GM10248 (cell line): Measurements from ENCODE around the gene SLCO2B1.

Experiments
- CTCF ChIA-PET: fragments of 300-600 bp; sonication (Branson Sonifier 250); formaldehyde crosslinking; extraction: SDS; loops from one replicate; lab custom pipeline; 2021; ENCODE audit warnings: antibody characterized with exemption; lab: Yijun Ruan, JAX
- POLR2A ChIA-PET: fragments of 350-650 bp; sonication (Branson Sonifier 250); formaldehyde crosslinking; extraction: SDS; loops from one replicate; lab custom pipeline; 2020; ENCODE audit warnings: antibody characterized with exemption; lab: Yijun Ruan, JAX
- DNase-seq: peaks from one replicate; pipeline ENCODE4 v3.0.0; 2012; ENCODE audit errors: extremely low spot score
- CTCF ChIP-seq: IDR thresholded peaks from 2 replicates; pipeline ENCODE4 v1.5.1; 2012; ENCODE audit warnings: mild to moderate bottlenecking, low read depth; ENCODE audit errors: extremely low read depth, missing control alignments, control extremely low read depth

The SLCO2B1 gene

GRCh38 chr11:75191330-75191717, 40.4 kb downstream of the SLCO2B1 start:
- POLR2A ChIA-PET = no interaction called here
- CTCF ChIA-PET = interaction anchor here (1.0 to 3.2 kb wide), 5 partner anchors 11 to 261 kb away, joined by 3 to 24 read pairs (median 3); no protein-coding TSS in a partner anchor

DNA sequence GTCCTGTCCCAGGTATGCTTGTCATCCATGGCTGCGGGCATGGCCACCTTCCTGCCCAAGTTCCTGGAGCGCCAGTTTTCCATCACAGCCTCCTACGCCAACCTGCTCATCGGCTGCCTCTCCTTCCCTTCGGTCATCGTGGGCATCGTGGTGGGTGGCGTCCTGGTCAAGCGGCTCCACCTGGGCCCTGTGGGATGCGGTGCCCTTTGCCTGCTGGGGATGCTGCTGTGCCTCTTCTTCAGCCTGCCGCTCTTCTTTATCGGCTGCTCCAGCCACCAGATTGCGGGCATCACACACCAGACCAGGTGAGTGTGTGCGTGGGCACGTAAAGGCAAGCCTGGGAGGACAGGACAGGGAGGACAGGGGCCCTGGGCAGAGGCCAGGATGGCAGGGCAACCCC, 42.4 kb downstream of the SLCO2B1 start:
- DNase-seq = no peak
- ChIA-PET POLR2A (no interaction called here), CTCF (interaction anchor here (3.9 to 4.1 kb wide), 2 partner anchors 12 to 53 kb away, joined by 43 to 48 read pairs; no protein-coding TSS in a partner anchor)
- TF ChIP-seq CTCF = no peak

More at GRCh38 chr11:75191330-75191717, 40.4 kb downstream of the SLCO2B1 start:
- no peak for TF ChIP-seq CTCF
- no peak for DNase-seq

- DNase-seq = no peak
- POLR2A ChIA-PET = no interaction called here
- CTCF ChIA-PET = interaction anchor here (3.3 to 4.1 kb wide), 3 partner anchors 12 to 53 kb away, joined by 12 to 48 read pairs (median 43); no protein-coding TSS in a partner anchor
Measured at GRCh38 chr11:75193711-75194110, 42.8 kb downstream of the SLCO2B1 start.

DNA sequence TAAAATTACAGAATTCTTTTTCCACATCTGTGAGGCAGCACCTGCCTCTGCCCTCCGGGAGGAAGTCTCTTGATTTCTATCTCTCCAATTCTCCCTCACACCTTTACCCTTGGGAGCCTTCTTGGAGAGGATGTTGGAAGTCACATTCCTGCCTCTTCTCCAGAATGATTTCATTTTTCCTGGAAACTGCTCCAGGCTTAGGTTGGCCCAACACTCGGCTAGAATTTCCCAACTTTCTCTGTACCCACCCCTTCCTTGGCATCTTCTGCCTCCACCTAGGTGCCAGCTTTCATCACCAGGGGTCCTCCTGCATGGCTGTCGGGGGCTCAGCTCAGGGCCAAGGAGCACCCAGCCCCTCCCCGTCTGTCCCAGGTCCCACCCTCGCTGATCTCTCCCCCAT, 43.2 kb downstream of the SLCO2B1 start:
- TF ChIP-seq CTCF = no peak
- DNase-seq = no peak
- CTCF ChIA-PET = interaction anchor here (0.9 to 4.1 kb wide), 4 partner anchors 11 to 54 kb away, joined by 3 to 48 read pairs (median 28); no protein-coding TSS in a partner anchor
- POLR2A ChIA-PET = no interaction called here

More at GRCh38 chr11:75193711-75194110, 42.8 kb downstream of the SLCO2B1 start:
- TF ChIP-seq CTCF = no peak

DNA sequence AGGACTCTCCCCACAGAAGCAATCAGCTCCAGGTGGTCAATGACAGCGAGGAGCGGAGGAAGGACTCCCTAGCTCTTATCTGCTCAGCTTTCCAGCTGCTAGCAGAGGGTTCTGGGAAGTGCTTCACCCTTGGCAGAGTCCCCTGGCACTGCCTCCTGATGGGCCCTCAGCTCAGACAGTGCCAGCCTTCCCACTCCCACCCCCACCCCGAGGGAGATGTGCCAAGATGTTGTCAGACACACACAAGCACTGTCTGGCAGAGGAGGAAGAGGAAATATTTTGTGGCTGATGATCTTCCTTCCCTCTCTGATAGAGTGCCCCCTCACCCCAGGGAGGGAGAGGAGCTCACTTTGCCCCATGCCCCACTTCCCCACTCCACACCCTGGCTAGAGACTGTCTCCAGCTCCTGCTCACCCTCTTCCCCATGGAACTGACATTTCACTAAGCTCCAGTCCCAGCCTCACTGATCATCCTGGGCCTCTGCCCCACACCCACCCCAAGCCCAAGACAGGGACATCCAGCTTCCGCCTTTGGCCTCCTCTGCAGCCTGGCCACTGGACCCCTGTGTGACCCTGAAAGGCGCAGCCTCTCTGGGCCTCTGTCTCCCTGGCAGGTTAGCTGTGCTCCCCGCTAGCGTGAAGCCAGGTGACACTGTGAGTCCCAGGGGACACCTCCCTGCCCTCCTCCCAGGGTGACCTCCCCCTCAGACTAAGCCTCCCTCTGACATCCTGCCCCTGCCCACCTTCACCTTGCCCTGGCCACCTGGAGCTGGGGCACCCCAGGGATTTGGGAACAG, 44.5 kb downstream of the SLCO2B1 start:
- no peak for DNase-seq
- ChIA-PET POLR2A (no interaction called here), CTCF (interaction anchor here (0.6 to 4.1 kb wide), 10 partner anchors 10 to 266 kb away, joined by 3 to 48 read pairs (median 4); no protein-coding TSS in a partner anchor)
- no peak for TF ChIP-seq CTCF

GRCh38 chr11:75196426-75196825, 45.5 kb downstream of the SLCO2B1 start:
- POLR2A ChIA-PET = no interaction called here
- TF ChIP-seq CTCF = no peak
- CTCF ChIA-PET = interaction anchor here (0.9 to 4.1 kb wide), 7 partner anchors 9 to 174 kb away, joined by 3 to 48 read pairs (median 5); no protein-coding TSS in a partner anchor

More at GRCh38 chr11:75196426-75196825, 45.5 kb downstream of the SLCO2B1 start:
- no peak for DNase-seq
